Kidney epithelial cell (primary cell): ENCODE results near the gene SLC25A21. TPM values are rescaled to one million over a fixed set of nuclear protein-coding genes. Genes with fewer than 3 reads are reported as not detected.
A peak's percentile ranks its signal among the peaks of the same experiment; 100 is the strongest.
"Not testable (repeated sequence)": the region's sequence is repeated elsewhere in the genome, so short reads cannot be mapped to it uniquely, and the experiment has no call there.

Experiments
- DNase-seq: peaks from one replicate; pipeline ENCODE4 v3.0.0-alpha.2; 2010; ENCODE audit warnings: low read depth
- H3K27me3 ChIP-seq: 2 replicates; pipeline ENCODE4 v1.6.0; 2011; ENCODE audit warnings: low read length; ENCODE audit not compliant: control insufficient read depth, insufficient read depth
- H3K36me3 ChIP-seq: 2 replicates; pipeline ENCODE4 v1.5.1; 2011; ENCODE audit warnings: low read length; ENCODE audit not compliant: control insufficient read depth, insufficient read depth
- H3K4me3 ChIP-seq: 2 replicates; pipeline ENCODE4 v1.5.1; 2011; ENCODE audit warnings: low read depth, mild to moderate bottlenecking, control low read depth, low read length
- CTCF ChIP-seq: IDR thresholded peaks from 2 replicates; pipeline ENCODE4 v1.5.1; 2011; ENCODE audit warnings: mild to moderate bottlenecking, moderate library complexity, low read length, control low read depth, inconsistent platforms; ENCODE audit not compliant: insufficient read depth, poor library complexity, severe bottlenecking
- total RNA-seq: library from RNA; depleted of rRNA; stranded (reverse); fragments of >200 nt; gene quantifications from 2 replicates; pipeline ENCODE4 v1.2.3, GENCODE V29; 2015

The SLC25A21 gene
- total RNA-seq, 1 donor from 2014 or later: 2.1 TPM

GRCh38 chr14:37150414-37150813 lies 22.0 kb downstream of the SLC25A21 start:
- no peak for DNase-seq

GRCh38 chr14:37147310-37147880 lies 25.0 kb downstream of the SLC25A21 start:
- H3K36me3 ChIP-seq: no peaks in the 10 kb centered on the region
- H3K27me3 ChIP-seq: no peaks in the 10 kb centered on the region
- H3K4me3 ChIP-seq: no peak overlapping the region
- no peak for DNase-seq
- no peak for TF ChIP-seq CTCF

More at GRCh38 chr14:37150414-37150813, 22.0 kb downstream of the SLC25A21 start:
- Histone ChIP-seq H3K27me3 (no peaks in the 10 kb centered on the region), H3K4me3 (no peak overlapping the region), H3K36me3 (no peaks in the 10 kb centered on the region)
- TF ChIP-seq CTCF: peak; percentile 57

- not testable (repeated sequence) for DNase-seq, H3K27me3 ChIP-seq, H3K36me3 ChIP-seq, H3K4me3 ChIP-seq
Measured at GRCh38 chr14:37146438-37146837, 26.0 kb downstream of the SLC25A21 start.

- no peaks in the 10 kb centered on the region for H3K27me3 ChIP-seq
- DNase-seq: no peak
- no peak overlapping the region for H3K4me3 ChIP-seq
- no peak for TF ChIP-seq CTCF
- H3K36me3 ChIP-seq: no peaks in the 10 kb centered on the region
Measured at GRCh38 chr14:37145395-37145794, 27.0 kb downstream of the SLC25A21 start.

- Histone ChIP-seq H3K4me3 (no peak overlapping the region), H3K36me3 (no peaks in the 10 kb centered on the region), H3K27me3 (no peaks in the 10 kb centered on the region)
- no peak for DNase-seq
- TF ChIP-seq CTCF: no peak
Measured at GRCh38 chr14:37144729-37145363, 27.6 kb downstream of the SLC25A21 start.

GRCh38 chr14:37143475-37143874 lies 28.9 kb downstream of the SLC25A21 start:
- TF ChIP-seq CTCF: no peak
- no peak for DNase-seq
- Histone ChIP-seq H3K27me3 (no peaks in the 10 kb centered on the region), H3K36me3 (no peaks in the 10 kb centered on the region), H3K4me3 (no peak overlapping the region)
